GM18517 (cell line): ENCODE measurements around the gene GXYLT1.
"Not testable (repeated sequence)": the region's sequence is repeated elsewhere in the genome, so short reads cannot be mapped to it uniquely, and the experiment has no call there.

Experiments
- ATAC-seq: cut with Tn5 transposase; IDR thresholded peaks from one replicate; pipeline ENCODE4 v1.9.1; 2021; ENCODE audit warnings: mild to moderate bottlenecking, moderate library complexity; ENCODE audit not compliant: unreplicated experiment

The GXYLT1 gene

GRCh38 chr12:42145552-42146215, 1.0 kb upstream of the GXYLT1 start:
- no peak for ATAC-seq

DNA sequence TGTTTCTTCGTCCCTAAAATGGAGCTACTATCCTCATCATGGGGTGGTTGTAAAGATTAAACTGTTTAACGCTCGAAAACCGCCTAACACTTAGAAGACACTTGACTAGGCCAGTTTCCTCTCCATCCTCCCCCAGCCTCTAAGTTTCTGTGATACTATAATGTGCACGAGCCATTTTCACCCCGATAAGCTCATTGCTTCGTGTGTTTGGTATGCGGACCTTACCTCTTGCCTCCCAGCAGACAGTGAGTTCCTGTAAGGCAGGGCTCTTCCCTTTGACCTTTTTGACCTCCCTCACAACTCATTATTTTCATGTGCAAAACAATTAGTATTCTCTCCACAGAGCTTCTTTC, 499 bp upstream of the GXYLT1 start:
- ATAC-seq = peak; percentile 37

DNA sequence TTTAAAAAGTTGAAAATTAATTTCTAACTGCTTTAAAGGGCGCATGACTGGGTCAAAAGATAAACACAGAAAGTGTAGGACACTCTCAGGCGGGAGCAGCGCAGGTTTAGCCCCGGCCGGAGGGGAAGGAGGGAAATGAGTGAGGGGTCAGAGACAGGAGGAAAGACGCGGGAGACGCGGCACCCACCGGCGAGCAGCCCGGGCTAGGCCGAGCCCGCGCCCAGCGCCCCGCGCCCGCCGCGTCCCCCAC, 591 bp downstream of the GXYLT1 start:
- ATAC-seq = peak; percentile 32

DNA sequence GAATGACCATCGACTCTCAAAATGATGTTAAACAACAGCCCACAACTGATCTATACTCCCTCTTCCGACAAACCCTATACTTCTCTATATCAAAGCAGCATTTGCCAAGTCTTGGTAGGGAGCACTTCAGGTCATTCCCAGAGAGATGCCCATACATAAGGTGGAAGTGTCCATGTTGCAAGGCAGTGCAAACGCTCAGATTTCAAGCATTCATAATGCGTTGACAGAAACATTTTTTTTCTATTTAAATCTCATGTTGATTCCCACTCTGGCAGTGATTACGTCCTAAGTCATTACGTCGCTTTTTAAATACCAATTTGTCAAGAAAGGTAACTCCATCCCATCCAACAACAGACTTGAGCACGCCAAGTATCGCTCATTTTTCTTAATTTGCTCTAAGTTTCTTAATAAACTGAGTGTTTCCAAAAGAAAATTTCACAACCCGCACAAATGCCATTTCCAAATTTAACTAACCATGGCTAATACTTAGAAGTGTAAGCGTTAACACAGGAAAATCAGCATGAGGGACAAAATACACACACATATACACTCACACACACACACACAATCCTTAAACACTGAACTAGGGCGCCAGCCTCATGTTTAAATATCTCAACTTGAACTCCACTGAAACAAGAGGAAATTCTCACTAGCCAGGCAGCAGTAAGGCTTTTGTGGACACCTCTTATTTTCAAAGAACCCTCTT, 1.1 kb downstream of the GXYLT1 start:
- ATAC-seq = peak; percentile 2

GRCh38 chr12:42141981-42142606, 2.6 kb downstream of the GXYLT1 start:
- ATAC-seq = no peak

- no peak for ATAC-seq
Observed at GRCh38 chr12:42140901-42141300, 3.8 kb downstream of the GXYLT1 start.

GRCh38 chr12:42135259-42135814, 9.3 kb downstream of the GXYLT1 start:
- ATAC-seq = no peak

GRCh38 chr12:42130672-42131402, 13.8 kb downstream of the GXYLT1 start:
- no peak for ATAC-seq

- ATAC-seq = no peak
Observed at GRCh38 chr12:42129595-42130204, 15.0 kb downstream of the GXYLT1 start.

DNA sequence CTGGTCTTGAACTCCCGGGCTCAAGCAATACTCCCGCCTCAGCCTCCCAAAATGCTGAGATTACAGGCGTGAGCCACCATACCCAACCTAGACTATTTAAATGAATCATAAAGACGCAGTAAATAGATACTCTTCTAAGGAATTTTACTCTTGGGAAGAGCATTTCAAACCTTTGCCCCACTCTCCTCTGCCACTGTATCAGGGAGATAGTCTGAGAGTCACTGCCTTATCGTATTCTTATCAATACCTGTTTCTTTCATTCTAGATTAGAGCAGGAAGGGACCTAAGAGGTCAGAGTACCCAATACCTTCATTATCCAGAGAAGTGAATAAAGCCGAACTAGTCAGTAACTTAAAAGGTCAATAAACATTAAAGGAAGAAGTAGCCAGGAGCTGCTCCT, 15.8 kb downstream of the GXYLT1 start:
- no peak for ATAC-seq

DNA sequence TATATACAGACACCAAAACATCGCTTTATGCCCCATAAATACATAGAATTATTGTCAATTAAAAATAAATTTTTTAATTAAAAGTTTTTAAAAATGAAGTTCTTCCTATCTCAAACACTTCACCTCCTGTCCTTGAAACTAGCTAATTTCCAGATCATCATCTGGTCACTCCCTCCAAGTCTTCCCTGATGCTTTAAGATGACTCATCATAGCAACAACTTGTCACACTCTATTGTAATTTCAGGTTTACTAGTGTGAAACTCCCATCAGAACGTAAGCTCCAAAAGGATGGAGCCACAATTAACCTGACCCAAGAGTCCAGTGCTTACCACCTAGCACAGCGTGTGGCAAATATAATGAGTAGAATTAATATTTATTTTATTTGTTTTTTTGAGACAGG, 16.3 kb downstream of the GXYLT1 start:
- ATAC-seq = no peak

GRCh38 chr12:42126963-42127362, 17.7 kb downstream of the GXYLT1 start:
- no peak for ATAC-seq

- no peak for ATAC-seq
Observed at GRCh38 chr12:42125388-42125767, 19.3 kb downstream of the GXYLT1 start.

DNA sequence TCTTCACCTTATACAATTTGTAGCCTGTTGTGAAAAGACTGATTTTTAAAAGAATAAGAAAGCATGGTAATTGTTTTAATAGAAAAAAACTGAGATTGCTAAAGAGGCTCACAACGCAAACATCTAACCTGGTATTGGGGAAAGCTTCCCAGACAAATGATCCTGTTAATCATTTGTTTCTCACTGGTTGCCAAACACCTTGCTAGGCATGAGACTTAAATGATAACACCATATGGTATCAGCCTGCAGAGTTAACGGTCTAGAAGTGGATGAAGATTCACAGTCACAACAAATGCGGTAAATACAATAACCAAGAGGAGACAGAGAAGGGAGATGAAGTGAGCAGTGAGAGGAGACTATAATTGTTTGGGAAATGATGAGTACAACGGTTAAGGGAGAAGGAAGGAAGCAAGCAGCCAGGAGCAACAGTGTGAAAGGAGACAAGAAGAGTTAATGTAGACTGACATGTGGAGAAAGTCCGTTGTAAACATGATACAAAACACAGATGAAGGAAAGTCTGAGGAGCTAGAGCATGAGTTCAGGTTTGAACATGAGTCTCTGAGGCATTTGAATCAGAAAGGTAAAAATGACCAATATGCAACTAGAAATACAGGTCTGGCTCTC, 19.8 kb downstream of the GXYLT1 start:
- no peak for ATAC-seq

DNA sequence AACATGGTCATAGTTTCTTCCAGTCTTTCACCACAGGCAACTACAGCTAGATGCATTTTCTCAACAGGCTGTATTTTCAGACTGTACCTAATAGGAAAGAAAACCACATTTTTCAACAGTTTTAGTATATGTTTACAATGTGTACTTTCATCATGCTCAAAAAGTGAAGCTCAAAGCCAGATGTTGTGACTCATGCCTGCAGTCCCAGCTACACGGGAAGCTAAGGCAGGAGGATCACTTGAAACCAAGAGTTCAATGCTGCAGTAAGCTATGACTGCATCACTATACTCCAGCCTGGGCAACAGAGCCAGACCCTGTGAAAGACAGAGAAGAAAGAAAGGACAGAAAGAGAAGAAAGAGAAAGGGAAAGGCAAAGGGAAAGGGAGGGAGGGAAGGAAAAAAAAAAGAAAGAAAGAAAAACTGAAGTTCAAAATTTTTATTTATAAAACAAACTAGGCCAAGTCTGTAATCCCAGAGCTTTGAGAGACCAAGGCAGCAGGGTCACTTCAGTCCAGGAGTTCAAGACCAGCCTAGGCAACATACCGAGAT, 25.5 kb downstream of the GXYLT1 start:
- ATAC-seq = no peak

- no peak for ATAC-seq
Observed at GRCh38 chr12:42118136-42118879, 26.4 kb downstream of the GXYLT1 start.

- ATAC-seq = no peak
Observed at GRCh38 chr12:42109031-42109430, 35.6 kb downstream of the GXYLT1 start.

DNA sequence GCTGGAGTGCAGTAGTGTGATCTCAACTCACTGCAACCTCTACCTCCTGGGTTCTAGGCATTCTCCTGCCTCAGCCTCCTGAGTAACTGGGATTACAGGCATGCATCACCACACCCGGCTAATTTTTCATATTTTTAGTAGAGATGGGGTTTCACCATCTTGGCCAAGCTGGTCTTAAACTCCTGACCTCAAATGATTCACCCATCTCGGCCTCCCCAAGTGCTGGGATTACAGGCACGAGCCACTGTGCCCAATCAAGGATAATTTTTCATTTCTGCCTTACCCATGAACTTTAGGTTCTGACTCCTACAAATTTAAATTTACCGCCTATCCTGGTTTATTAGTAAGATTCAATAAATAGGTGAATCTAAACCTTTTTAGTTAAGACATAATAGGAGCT, 37.9 kb downstream of the GXYLT1 start:
- not testable (repeated sequence) for ATAC-seq

- ATAC-seq = no peak
Observed at GRCh38 chr12:42104784-42105183, 39.9 kb downstream of the GXYLT1 start.

- ATAC-seq = no peak
Observed at GRCh38 chr12:42104087-42104486, 40.6 kb downstream of the GXYLT1 start.
